Activated T-cell treated with anti-CD3 and anti-CD28 coated beads, Interleukin-2, amount 50 U/mL, for 24 hours (primary cell): ENCODE data around the gene DOCK1.

ENCODE experiments used
- DNase-seq: peaks from one replicate; pipeline ENCODE4 v3.0.0-alpha.2; 2020
- H3K27ac Mint-ChIP-seq: 2 replicates; pipeline ENCODE4 v1.8.0; 2020; ENCODE audit warnings: mild to moderate bottlenecking, mixed read lengths
- H3K27me3 Mint-ChIP-seq: 2 replicates; pipeline ENCODE4 v1.8.0; 2020; ENCODE audit warnings: mixed read lengths
- H3K36me3 Mint-ChIP-seq: 2 replicates; pipeline ENCODE4 v1.8.0; 2020; ENCODE audit warnings: low read depth, mixed read lengths
- H3K4me1 Mint-ChIP-seq: 2 replicates; pipeline ENCODE4 v1.8.0; 2020; ENCODE audit warnings: low read depth, mixed read lengths
- H3K4me3 Mint-ChIP-seq: 2 replicates; pipeline ENCODE4 v1.8.0; 2020; ENCODE audit warnings: mild to moderate bottlenecking, moderate library complexity, mixed read lengths
- H3K9me3 Mint-ChIP-seq: 2 replicates; pipeline ENCODE4 v1.8.0; 2020; ENCODE audit warnings: mixed read lengths

The DOCK1 gene

DNA sequence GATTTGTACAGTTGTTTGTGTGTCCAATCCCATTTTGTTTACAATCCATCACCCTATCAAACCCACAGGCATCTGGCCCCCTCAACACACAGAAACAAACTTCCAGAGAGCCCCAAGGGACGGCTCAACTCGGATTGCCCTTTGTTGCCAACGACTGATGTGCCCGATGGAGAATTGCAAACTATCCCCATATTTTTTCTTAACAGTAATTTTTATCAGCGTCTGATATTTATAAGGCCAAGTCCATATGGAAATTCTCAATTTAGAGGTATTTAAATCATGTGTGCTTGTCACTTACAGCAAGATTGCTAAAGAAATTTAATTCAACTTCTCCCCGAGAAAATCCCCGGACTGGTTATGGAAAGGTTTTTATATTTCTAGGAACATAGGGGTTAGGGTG, 530.0 kb downstream of the DOCK1 start:
- Mint-ChIP-seq H3K9me3 (no peaks in the 10 kb centered on the region), H3K27me3 (no peaks in the 10 kb centered on the region), H3K4me3 (no peak overlapping the region), H3K27ac (no peak overlapping the region), H3K4me1 (no peaks in the 10 kb centered on the region), H3K36me3 (no peaks in the 10 kb centered on the region)
- no peak for DNase-seq

DNA sequence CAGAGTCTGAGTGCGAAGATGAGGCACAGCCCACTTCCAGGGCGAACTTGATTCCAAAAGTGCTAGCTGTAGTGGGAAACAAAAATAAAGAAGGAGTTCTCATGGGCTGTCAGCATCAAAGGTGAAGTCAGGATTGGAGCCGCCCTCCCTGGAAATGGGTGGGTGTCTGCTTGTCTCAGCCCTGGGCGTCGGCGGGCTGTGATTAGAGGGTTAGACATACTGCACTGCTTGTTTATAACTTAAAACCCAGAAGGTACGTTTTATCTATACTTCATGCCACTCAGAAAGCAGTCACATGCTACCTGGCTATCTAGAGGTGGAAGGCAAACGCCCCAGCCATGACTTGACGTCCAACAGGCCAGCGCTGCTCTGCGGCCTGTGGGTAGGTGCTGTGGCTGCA, 535.1 kb downstream of the DOCK1 start:
- no peaks in the 10 kb centered on the region for H3K36me3 Mint-ChIP-seq
- no peak for DNase-seq
- H3K4me1 Mint-ChIP-seq = no peaks in the 10 kb centered on the region
- H3K27me3 Mint-ChIP-seq = no peaks in the 10 kb centered on the region
- H3K9me3 Mint-ChIP-seq = no peaks in the 10 kb centered on the region
- no peak overlapping the region for H3K27ac Mint-ChIP-seq
- H3K4me3 Mint-ChIP-seq = no peak overlapping the region

- Mint-ChIP-seq H3K27me3 (no peaks in the 10 kb centered on the region), H3K9me3 (no peaks in the 10 kb centered on the region), H3K36me3 (no peaks in the 10 kb centered on the region), H3K4me1 (no peaks in the 10 kb centered on the region), H3K27ac (no peak overlapping the region), H3K4me3 (no peak overlapping the region)
- no peak for DNase-seq
Measured at GRCh38 chr10:127441350-127442219, 536.4 kb downstream of the DOCK1 start.

DNA sequence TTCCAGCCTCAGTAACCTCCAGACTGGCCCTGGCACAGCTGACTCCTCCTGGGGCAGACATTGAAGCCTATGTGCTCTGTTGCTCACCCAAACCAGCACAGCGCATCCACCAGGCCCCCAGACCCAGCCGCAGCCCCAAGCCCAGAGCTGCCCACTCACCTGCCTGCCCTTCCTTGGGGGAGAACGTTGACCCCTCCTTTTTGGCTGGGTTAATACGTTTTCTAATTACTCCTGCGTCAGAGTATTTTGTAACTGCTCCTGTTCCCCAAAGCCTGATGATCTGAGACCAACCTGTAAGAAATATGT, 536.9 kb downstream of the DOCK1 start:
- H3K36me3 Mint-ChIP-seq = no peaks in the 10 kb centered on the region
- no peaks in the 10 kb centered on the region for H3K4me1 Mint-ChIP-seq
- no peak overlapping the region for H3K4me3 Mint-ChIP-seq
- H3K27ac Mint-ChIP-seq = no peak overlapping the region
- DNase-seq = no peak
- no peaks in the 10 kb centered on the region for H3K9me3 Mint-ChIP-seq
- no peaks in the 10 kb centered on the region for H3K27me3 Mint-ChIP-seq

- Mint-ChIP-seq H3K27me3 (no peaks in the 10 kb centered on the region), H3K4me3 (no peak overlapping the region), H3K4me1 (no peaks in the 10 kb centered on the region), H3K9me3 (no peaks in the 10 kb centered on the region), H3K27ac (no peak overlapping the region), H3K36me3 (no peaks in the 10 kb centered on the region)
- no peak for DNase-seq
Measured at GRCh38 chr10:127444155-127444554, 538.9 kb downstream of the DOCK1 start.

- Mint-ChIP-seq H3K9me3 (no peaks in the 10 kb centered on the region), H3K27ac (no peak overlapping the region), H3K4me3 (no peak overlapping the region), H3K36me3 (no peaks in the 10 kb centered on the region), H3K4me1 (no peaks in the 10 kb centered on the region), H3K27me3 (no peaks in the 10 kb centered on the region)
- no peak for DNase-seq
Measured at GRCh38 chr10:127447197-127447596, 542.0 kb downstream of the DOCK1 start.

DNA sequence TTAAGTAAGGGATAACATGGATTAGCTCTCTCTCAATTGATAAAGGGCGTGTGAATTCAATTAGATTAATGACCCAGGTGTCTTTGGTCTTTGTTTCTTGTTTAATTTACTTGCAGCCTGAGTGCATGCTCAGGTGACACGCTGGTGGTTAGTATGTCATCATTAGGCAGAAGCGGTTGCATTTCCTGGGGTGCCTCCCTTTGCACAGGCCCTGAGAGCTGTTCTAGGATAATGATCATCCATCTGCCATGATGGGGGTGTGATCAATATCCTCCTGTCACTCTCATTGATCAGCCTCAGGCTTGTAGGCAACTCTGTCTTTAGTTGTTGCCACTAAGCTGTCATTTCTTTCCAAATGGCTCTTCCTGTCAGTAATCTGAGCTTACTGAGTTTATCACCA, 544.3 kb downstream of the DOCK1 start:
- no peak overlapping the region for H3K27ac Mint-ChIP-seq
- no peaks in the 10 kb centered on the region for H3K4me1 Mint-ChIP-seq
- no peak overlapping the region for H3K4me3 Mint-ChIP-seq
- DNase-seq = no peak
- no peaks in the 10 kb centered on the region for H3K9me3 Mint-ChIP-seq
- H3K36me3 Mint-ChIP-seq = no peaks in the 10 kb centered on the region
- H3K27me3 Mint-ChIP-seq = no peaks in the 10 kb centered on the region

- no peaks in the 10 kb centered on the region for H3K4me1 Mint-ChIP-seq
- H3K9me3 Mint-ChIP-seq = no peaks in the 10 kb centered on the region
- H3K36me3 Mint-ChIP-seq = no peaks in the 10 kb centered on the region
- H3K27me3 Mint-ChIP-seq = no peaks in the 10 kb centered on the region
- H3K4me3 Mint-ChIP-seq = no peak overlapping the region
- DNase-seq = no peak
- H3K27ac Mint-ChIP-seq = no peak overlapping the region
Measured at GRCh38 chr10:127450644-127451043, 545.4 kb downstream of the DOCK1 start.

DNA sequence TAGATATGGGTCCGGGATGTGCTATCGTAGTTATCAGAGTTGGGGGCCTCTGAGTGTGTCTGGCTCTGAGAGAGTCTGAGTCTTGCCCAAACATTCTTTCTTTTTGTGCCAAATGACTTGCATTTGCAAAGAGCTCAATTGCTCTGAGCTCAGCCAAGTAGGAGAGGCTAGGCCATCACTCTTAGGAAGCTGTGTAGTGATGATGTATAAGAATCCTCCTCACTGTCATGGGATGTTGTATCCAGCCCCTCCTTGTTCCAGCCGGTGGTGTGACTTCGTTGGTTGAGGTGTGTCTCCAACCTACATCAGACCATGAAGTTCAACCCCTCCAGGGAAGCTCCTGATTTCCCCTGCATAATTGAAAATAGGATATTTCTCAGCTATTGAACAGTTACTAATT, 546.4 kb downstream of the DOCK1 start:
- Mint-ChIP-seq H3K27ac (no peak overlapping the region), H3K27me3 (peaks cover 3% of the 10 kb centered on the region), H3K9me3 (no peaks in the 10 kb centered on the region), H3K4me1 (no peaks in the 10 kb centered on the region), H3K36me3 (no peaks in the 10 kb centered on the region), H3K4me3 (no peak overlapping the region)
- DNase-seq = no peak

- Mint-ChIP-seq H3K4me3 (no peak overlapping the region), H3K36me3 (no peaks in the 10 kb centered on the region)
Measured at GRCh38 chr10:127452568-127452967, 547.3 kb downstream of the DOCK1 start.

DNA sequence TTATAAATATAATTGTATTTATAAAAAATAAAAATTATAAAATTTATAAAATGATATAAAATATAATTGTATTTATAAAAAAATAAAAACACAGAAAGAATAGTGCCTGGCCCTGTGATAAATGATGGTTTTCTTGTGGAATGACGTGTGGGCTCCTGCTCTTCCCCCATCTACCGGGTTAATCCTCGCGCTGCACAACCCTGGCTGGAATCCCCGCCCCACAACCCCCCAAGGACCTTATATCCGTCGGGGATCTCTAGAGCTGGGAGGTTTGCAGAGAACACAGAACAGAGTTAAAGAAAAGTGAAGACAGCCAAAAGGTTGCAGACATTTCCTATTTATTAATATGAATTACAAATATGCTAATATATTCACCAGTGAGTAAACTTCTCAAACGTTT, 548.5 kb downstream of the DOCK1 start:
- Mint-ChIP-seq H3K36me3 (no peaks in the 10 kb centered on the region), H3K27me3 (peaks cover 3% of the 10 kb centered on the region), H3K4me3 (no peak overlapping the region), H3K27ac (no peak overlapping the region), H3K4me1 (no peaks in the 10 kb centered on the region), H3K9me3 (no peaks in the 10 kb centered on the region)
- DNase-seq = no peak

More at GRCh38 chr10:127452568-127452967, 547.3 kb downstream of the DOCK1 start:
- H3K27ac Mint-ChIP-seq = no peak overlapping the region
- no peaks in the 10 kb centered on the region for H3K9me3 Mint-ChIP-seq
- no peaks in the 10 kb centered on the region for H3K4me1 Mint-ChIP-seq
- H3K27me3 Mint-ChIP-seq = peaks cover 3% of the 10 kb centered on the region
- DNase-seq = no peak

- no peaks in the 10 kb centered on the region for H3K4me1 Mint-ChIP-seq
- H3K9me3 Mint-ChIP-seq = peaks cover 2% of the 10 kb centered on the region
- DNase-seq = no peak
- H3K4me3 Mint-ChIP-seq = no peak overlapping the region
- H3K27me3 Mint-ChIP-seq = peaks cover 3% of the 10 kb centered on the region
- no peak overlapping the region for H3K27ac Mint-ChIP-seq
- no peaks in the 10 kb centered on the region for H3K36me3 Mint-ChIP-seq
Measured at GRCh38 chr10:127456122-127456521, 550.9 kb downstream of the DOCK1 start.

- Mint-ChIP-seq H3K36me3 (no peaks in the 10 kb centered on the region), H3K27ac (no peak overlapping the region), H3K4me3 (no peak overlapping the region), H3K27me3 (peaks cover 3% of the 10 kb centered on the region), H3K9me3 (peaks cover 2% of the 10 kb centered on the region), H3K4me1 (no peaks in the 10 kb centered on the region)
- no peak for DNase-seq
Measured at GRCh38 chr10:127458016-127458810, 553.0 kb downstream of the DOCK1 start.

DNA sequence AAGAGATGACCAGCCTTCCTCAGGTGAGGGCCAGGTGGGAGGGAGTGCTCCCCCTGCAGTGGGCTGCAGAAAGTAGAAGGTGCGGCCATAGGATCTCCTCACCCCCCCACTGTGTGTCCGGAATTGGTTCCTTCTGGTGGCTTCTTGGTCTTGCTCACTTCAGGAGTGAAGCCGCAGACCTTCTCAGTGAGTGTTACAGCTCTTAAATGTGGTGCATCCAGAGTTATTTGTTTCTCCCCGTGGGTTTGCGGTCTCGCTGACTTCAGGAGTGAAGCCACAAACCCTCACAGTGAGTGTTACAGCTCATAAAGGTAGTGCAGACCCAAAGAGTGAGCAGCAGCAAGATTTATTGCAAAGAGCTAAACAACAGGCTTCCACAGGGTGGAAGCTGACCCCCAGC, 553.6 kb downstream of the DOCK1 start:
- Mint-ChIP-seq H3K9me3 (peaks cover 2% of the 10 kb centered on the region), H3K27ac (no peak overlapping the region), H3K4me1 (no peaks in the 10 kb centered on the region), H3K36me3 (no peaks in the 10 kb centered on the region), H3K27me3 (peaks cover 6% of the 10 kb centered on the region), H3K4me3 (no peak overlapping the region)
- DNase-seq = no peak

- Mint-ChIP-seq H3K27ac (no peak overlapping the region), H3K4me3 (no peak overlapping the region), H3K27me3 (peaks cover 6% of the 10 kb centered on the region), H3K36me3 (no peaks in the 10 kb centered on the region), H3K9me3 (peaks cover 2% of the 10 kb centered on the region), H3K4me1 (no peaks in the 10 kb centered on the region)
- no peak for DNase-seq
Measured at GRCh38 chr10:127459918-127460317, 554.7 kb downstream of the DOCK1 start.
